CD1c-positive myeloid dendritic cell (primary cell): Measurements from ENCODE around the gene DBET.
A peak's percentile ranks its signal among the peaks of the same experiment; 100 is the strongest.
"Not testable (repeated sequence)": the region's sequence is repeated elsewhere in the genome, so short reads cannot be mapped to it uniquely, and the experiment has no call there.

ENCODE experiments used
- DNase-seq: peaks from one replicate; pipeline ENCODE4 v3.0.0-alpha.2; 2016; ENCODE audit errors: extremely low spot score

DBET gene

GRCh38 chr4:190064342-190064741 is at the start of gene DBET:
TSS of gene DBET (plus strand) at chr4:190064502.
- not testable (repeated sequence) for DNase-seq

GRCh38 chr4:190014771-190015537 is 49.3 kb upstream of the DBET start:
- DNase-seq: no peak

GRCh38 chr4:190015538-190016368 is 48.5 kb upstream of the DBET start:
- DNase-seq: no peak

- DNase-seq: no peak
Measured at GRCh38 chr4:190016369-190017289, 47.7 kb upstream of the DBET start.

- no peak for DNase-seq
Measured at GRCh38 chr4:190017357-190018200, 46.7 kb upstream of the DBET start.

- DNase-seq: no peak
Measured at GRCh38 chr4:190018201-190018920, 45.9 kb upstream of the DBET start.

- DNase-seq: no peak
Measured at GRCh38 chr4:190019023-190019858, 45.1 kb upstream of the DBET start.

GRCh38 chr4:190019859-190020463 is 44.3 kb upstream of the DBET start:
- DNase-seq: not testable (repeated sequence)

GRCh38 chr4:190020790-190021717 is 43.2 kb upstream of the DBET start:
- DNase-seq: peak; percentile 6

- not testable (repeated sequence) for DNase-seq
Measured at GRCh38 chr4:190021973-190022372, 42.3 kb upstream of the DBET start.

GRCh38 chr4:190022614-190023281 is 41.6 kb upstream of the DBET start:
- DNase-seq: not testable (repeated sequence)

GRCh38 chr4:190027156-190027555 is 37.1 kb upstream of the DBET start, which contains the start of gene FRG2:
TSS of gene FRG2 (minus strand) at chr4:190027256. CDS start at chr4:190027204, 52 bp downstream.
- not testable (repeated sequence) for DNase-seq

- not testable (repeated sequence) for DNase-seq
Measured at GRCh38 chr4:190031264-190031663, 33.0 kb upstream of the DBET start.

- DNase-seq: not testable (repeated sequence)
Measured at GRCh38 chr4:190037704-190038388, 26.5 kb upstream of the DBET start.

- DNase-seq: not testable (repeated sequence)
Measured at GRCh38 chr4:190040873-190041272, 23.4 kb upstream of the DBET start.

GRCh38 chr4:190047627-190048026 is 16.7 kb upstream of the DBET start:
- DNase-seq: not testable (repeated sequence)
